HepG2 (cell line): Measurements from ENCODE around the gene CPNE5. TPM values are rescaled to one million over a fixed set of nuclear protein-coding genes. Genes with fewer than 3 reads are reported as not detected.
A peak's percentile ranks its signal among the peaks of the same experiment; 100 is the strongest.

Experiments used
- ATAC-seq: fragments of 200-7000 bp; cut with Tn5 transposase; 3 replicates; pipeline ENCODE4 v1.9.1; 2020; ENCODE audit warnings: mild to moderate bottlenecking, moderate library complexity
- BruUV-seq: library from RNA; stranded (reverse); fragments of 400-500 nt; replicated peaks from 2 replicates; lab custom pipeline; 2021; lab: Mats Ljungman, UMichigan
- CTCF ChIA-PET: fragments of 300-600 bp; formaldehyde crosslinking; extraction: SDS; loops from one replicate; lab custom pipeline; 2021; ENCODE audit warnings: low total read pairs, inconsistent platforms, low intra/inter-chr PET ratio; lab: Yijun Ruan, JAX
- POLR2A ChIA-PET: fragments of 350-600 bp; sonication (Branson Sonifier 250); formaldehyde crosslinking; loops from one replicate; lab custom pipeline; 2020; ENCODE audit warnings: antibody characterized with exemption, inconsistent platforms; lab: Yijun Ruan, JAX
- DNase-seq: peaks from one replicate; pipeline ENCODE4 v3.0.0-alpha.2; 2015; ENCODE audit warnings: low spot score
- FAIRE-seq: peaks from 3 replicates; lab custom pipeline; 2011; peaks lifted over from hg19 to GRCh38; lab: Jason Lieb, UNC
- H2AFZ ChIP-seq: one replicate; pipeline ENCODE4 v1.6.1; 2011; ENCODE audit warnings: low read length, inconsistent platforms
- H3K27ac ChIP-seq: fragments of 300-600 bp; 3 replicates; pipeline ENCODE4 v1.8.0; 2011; ENCODE audit warnings: mixed run types, mild to moderate bottlenecking, mixed read lengths, low read length, inconsistent platforms; ENCODE audit not compliant: insufficient read depth; ENCODE audit errors: extremely low read length
- H3K27me3 ChIP-seq, 2 experiments: fragments of 200-600 bp in 1 of 2; 2 replicates in 1 of 2; 3 replicates in 1 of 2; pipeline versions ENCODE4 v1.6.0 to v1.8.0; 2011; ENCODE audit warnings: low read length in 2 of 2, mild to moderate bottlenecking in 2 of 2, moderate library complexity in 2 of 2, inconsistent platforms in 1 of 2; ENCODE audit not compliant: insufficient read depth in 2 of 2, control insufficient read depth in 1 of 2
- H3K36me3 ChIP-seq, 2 experiments: fragments of 200-600 bp in 1 of 2; replicated peaks in 1 of 2; 2 replicates in 1 of 2; 3 replicates in 1 of 2; pipeline versions ENCODE4 v1.5.1 to v1.8.0; 2011; ENCODE audit warnings: low read length in 2 of 2, inconsistent platforms in 1 of 2; ENCODE audit not compliant: insufficient read depth in 2 of 2, control insufficient read depth in 1 of 2
- H3K4me1 ChIP-seq: 2 replicates; pipeline ENCODE4 v1.5.1; 2012; ENCODE audit warnings: low read length, inconsistent platforms; ENCODE audit not compliant: insufficient read depth
- H3K4me2 ChIP-seq: 2 replicates; pipeline ENCODE4 v1.6.0; 2011; ENCODE audit warnings: low read depth, low read length, inconsistent platforms
- H3K4me3 ChIP-seq, 3 experiments: fragments of 200-600 bp in 1 of 3; sonication (generic), shearing (Covaris generic) in 1 of 3; replicated peaks in 1 of 3; 2 replicates each; pipeline ENCODE4 v1.5.1; 2011 to 2016; ENCODE audit warnings: low read length in 3 of 3, inconsistent platforms in 2 of 3, low read depth in 2 of 3, mild to moderate bottlenecking in 2 of 3, control low read depth in 1 of 3, mixed read lengths in 1 of 3; ENCODE audit not compliant: insufficient read depth in 1 of 3
- H3K79me2 ChIP-seq: one replicate; pipeline ENCODE4 v1.6.1; 2011; ENCODE audit warnings: low read length, inconsistent platforms; ENCODE audit not compliant: insufficient read depth
- H3K9ac ChIP-seq: 2 replicates; pipeline ENCODE4 v1.6.0; 2011; ENCODE audit warnings: mild to moderate bottlenecking, low read depth, low read length, inconsistent platforms; ENCODE audit not compliant: insufficient read depth
- H3K9me3 ChIP-seq: 2 replicates; pipeline ENCODE4 v1.5.1; 2012; ENCODE audit warnings: mild to moderate bottlenecking, low read length
- H4K20me1 ChIP-seq: 2 replicates; pipeline ENCODE4 v1.6.0; 2011; ENCODE audit warnings: inconsistent platforms, mild to moderate bottlenecking, low read length, moderate library complexity; ENCODE audit not compliant: insufficient read depth
- HES4 ChIP-seq: sonication (generic); formaldehyde crosslinking; IDR thresholded peaks from 2 replicates; pipeline ENCODE4 v1.9.0; 2021; ENCODE audit warnings: mild to moderate bottlenecking, missing genetic modification reagents, borderline replicate concordance
- HIVEP1 ChIP-seq: sonication (generic); formaldehyde crosslinking; IDR thresholded peaks from 2 replicates; pipeline ENCODE4 v1.4.0; 2020; ENCODE audit warnings: mild to moderate bottlenecking, missing genetic modification reagents
- HNRNPH1 ChIP-seq: fragments of 200-400 bp; formaldehyde crosslinking; optimal IDR thresholded peaks from 2 replicates; pipeline ENCODE3; 2017; ENCODE audit warnings: mild to moderate bottlenecking, low read depth, low read length
- RBM39 ChIP-seq: fragments of 200-400 bp; formaldehyde crosslinking; IDR thresholded peaks from one replicate; pipeline ENCODE4 v1.6.1; 2018; ENCODE audit warnings: antibody characterized with exemption, mild to moderate bottlenecking, low read depth, low read length; ENCODE audit not compliant: poor library complexity, severe bottlenecking
- SAFB2 ChIP-seq: sonication (generic); formaldehyde crosslinking; IDR thresholded peaks from 2 replicates; pipeline ENCODE4 v1.5.1; 2020; ENCODE audit warnings: missing genetic modification reagents, low read depth, mild to moderate bottlenecking, borderline replicate concordance
- ZBTB3 ChIP-seq: sonication (generic); formaldehyde crosslinking; IDR thresholded peaks from 2 replicates; pipeline ENCODE4 v1.4.0; 2020; ENCODE audit warnings: low read depth, mild to moderate bottlenecking, moderate library complexity, missing genetic modification reagents, borderline replicate concordance
- ZKSCAN5 ChIP-seq: sonication (generic); formaldehyde crosslinking; IDR thresholded peaks from 2 replicates; pipeline ENCODE4 v1.5.1; 2020; ENCODE audit warnings: mild to moderate bottlenecking, missing genetic modification reagents
- ZNF136 ChIP-seq: sonication (generic); formaldehyde crosslinking; IDR thresholded peaks from 2 replicates; pipeline ENCODE4 v1.8.1; 2022; ENCODE audit warnings: low read depth, mild to moderate bottlenecking, moderate library complexity, missing genetic modification reagents
- ZNF7 ChIP-seq: IDR thresholded peaks from 2 replicates; pipeline ENCODE4 v1.6.1; 2016; ENCODE audit warnings: missing biosample characterization, missing genetic modification reagents
- WGBS: methylation state at CpG from one replicate; pipeline ENCODE4 v1.1.6; 2017; ENCODE audit warnings: low lambda C conversion rate; 5-methylcytosine and 5-hydroxymethylcytosine counted together
- in situ Hi-C: cut with HindIII; loops from 2 replicates; pipeline ENCODE4 v1.10.0; 2017; ENCODE audit warnings: low pct_unique_long_range_greater_than_20kb; ENCODE audit not compliant: extremely low pct_ligation_motif_present
- intact Hi-C: fragments of 100-400 bp; cut with micrococcal nuclease; formaldehyde crosslinking; loops from one replicate; pipeline ENCODE4 v1.10.0; 2022; ENCODE audit not compliant: unreplicated experiment
- polyA plus RNA-seq, 8 experiments: library from polyadenylated mRNA; depleted of rRNA in 3 of 8; stranded (reverse) in 7 of 8; unstranded in 1 of 8; fragments of >200 nt; fragmentation: Illumina TruSeq in 4 of 8; extraction: Trizol in 4 of 8; gene quantifications; 2 replicates each; pipeline versions ENCODE4 v1.2.1 to v1.2.3, GENCODE V29; 2011 to 2016; ENCODE audit warnings: low read depth in 4 of 8, missing spikeins in 1 of 8, mixed read lengths in 1 of 8; ENCODE audit not compliant: insufficient read depth in 1 of 8
- total RNA-seq, 5 experiments: library from RNA; depleted of rRNA; stranded (reverse); fragments of >200 nt; fragmentation: Illumina TruSeq; extraction: Trizol; gene quantifications; 2 replicates each; pipeline ENCODE4 v1.2.3, GENCODE V29; 2016; ENCODE audit warnings: low read depth in 1 of 5
- TF ChIP-seq, protein P1 (sequence below): IDR thresholded peaks from 2 replicates; pipeline ENCODE4 v1.6.1; 2016; ENCODE audit warnings: control low read depth

Gene CPNE5
- total and polyA plus RNA-seq, 2 of the 13 experiments (the other 11 are each of a cell fraction or from before 2014, with no cell fraction given), result 0.16 TPM; not detected in 1

DNA sequence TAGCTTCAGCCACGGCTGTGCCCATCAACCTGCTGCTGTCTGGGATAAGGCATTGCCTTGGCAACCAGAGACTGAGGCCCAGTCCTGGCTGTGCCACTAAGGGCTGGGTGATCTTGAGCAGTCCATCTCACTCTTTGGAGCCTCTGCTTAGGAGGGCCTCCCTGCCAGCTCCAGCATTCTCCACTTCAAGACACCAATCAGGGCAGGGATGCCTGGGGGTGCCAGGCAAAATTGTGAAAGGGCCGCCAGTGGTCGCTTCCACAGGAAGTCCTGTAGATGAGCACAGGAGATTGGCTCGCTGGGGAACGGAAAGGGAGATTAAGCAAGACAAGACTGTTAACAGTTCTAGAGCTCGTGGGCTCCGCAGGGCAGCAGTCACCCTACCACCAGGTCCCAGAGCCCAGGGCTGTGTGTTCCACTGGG is 141.8 kb downstream of the CPNE5 start, which contains the start of gene RAB44:
Gene RAB44, plus strand, starts transcription at position 346 of the 423 bp plus-strand sequence. CDS start 6,410 bp downstream, outside the sequence.
- H3K4me1 ChIP-seq, result peaks cover 7% of the 10 kb centered on the region
- no peak within 1 kb of the TSS for H3K4me2 ChIP-seq
- no peak within 1 kb of the TSS for H3K27ac ChIP-seq
- no peak for FAIRE-seq
- 35% methylated on average over 7 of the region's 7 CpGs for WGBS
- H3K9me3 ChIP-seq, result no peaks in the 10 kb centered on the region
- intact Hi-C loops, result no loop called here
- 0 out of 2 replicates have a peak, but pooled peaks have one; percentile 30 for TF ChIP-seq HIVEP1 (CRISPR knock-in tag)
- TF ChIP-seq ZNF136 (CRISPR knock-in tag), result no peak
- ChIA-PET CTCF (no interaction called here), POLR2A (no interaction called here)
- no peaks in the 10 kb centered on the region for H4K20me1 ChIP-seq
- no TSS peak for BruUV-seq
- in situ Hi-C loops, result no loop called here
- H3K36me3 ChIP-seq, result no peaks in the 10 kb centered on the region
- H3K79me2 ChIP-seq, result no peaks in the 10 kb centered on the region
- no peak within 1 kb of the TSS for H3K9ac ChIP-seq
- ATAC-seq, result no peak
- no peak within 1 kb of the TSS for H2AFZ ChIP-seq
- H3K27me3 ChIP-seq, result peaks cover 7 to 67% of the 10 kb centered on the region in 2 experiments; a peak in 4 of 5 replicates
- no peak within 1 kb of the TSS for H3K4me3 ChIP-seq
- no peak for DNase-seq

DNA sequence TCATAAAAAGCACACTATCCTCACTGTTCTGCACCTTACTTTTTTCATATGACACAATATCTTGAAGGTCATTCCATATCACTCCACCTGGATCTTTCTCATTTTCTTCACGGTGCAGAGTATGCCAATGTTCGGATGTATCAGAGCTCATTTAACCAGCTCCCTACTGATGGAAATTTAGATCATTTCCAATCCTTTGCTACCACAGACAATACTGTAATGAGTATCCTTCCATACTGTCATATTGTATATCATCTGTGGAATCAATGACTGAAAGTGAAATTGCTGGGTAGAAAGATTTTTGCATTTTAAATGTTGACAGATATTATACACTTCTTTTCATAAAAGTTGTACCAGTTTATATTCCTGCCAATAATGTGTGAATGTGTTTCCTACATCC is 143.8 kb downstream of the CPNE5 start:
- CTCF ChIA-PET, result no interaction called here
- TF ChIP-seq ZBTB3 (CRISPR knock-in tag) (no peak), SAFB2 (CRISPR knock-in tag) (no peak), ZKSCAN5 (no peak), HNRNPH1 (no peak), HES4 (CRISPR knock-in tag) (no peak), ZNF7 (CRISPR knock-in tag) (no peak), RBM39 (no peak)
- TF ChIP-seq, protein P1, sequence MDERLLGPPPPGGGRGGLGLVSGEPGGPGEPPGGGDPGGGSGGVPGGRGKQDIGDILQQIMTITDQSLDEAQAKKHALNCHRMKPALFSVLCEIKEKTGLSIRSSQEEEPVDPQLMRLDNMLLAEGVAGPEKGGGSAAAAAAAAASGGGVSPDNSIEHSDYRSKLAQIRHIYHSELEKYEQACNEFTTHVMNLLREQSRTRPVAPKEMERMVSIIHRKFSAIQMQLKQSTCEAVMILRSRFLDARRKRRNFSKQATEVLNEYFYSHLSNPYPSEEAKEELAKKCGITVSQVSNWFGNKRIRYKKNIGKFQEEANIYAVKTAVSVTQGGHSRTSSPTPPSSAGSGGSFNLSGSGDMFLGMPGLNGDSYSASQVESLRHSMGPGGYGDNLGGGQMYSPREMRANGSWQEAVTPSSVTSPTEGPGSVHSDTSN (CRISPR knock-in tag), result no peak
- no peaks in the 10 kb centered on the region for H3K79me2 ChIP-seq
- H3K36me3 ChIP-seq, result no peaks in the 10 kb centered on the region
- H3K9ac ChIP-seq, result no peak overlapping the region
- H3K27me3 ChIP-seq, result peaks cover 10 to 75% of the 10 kb centered on the region in 2 experiments; a peak in 4 of 5 replicates
- H3K9me3 ChIP-seq, result no peaks in the 10 kb centered on the region
- H4K20me1 ChIP-seq, result no peaks in the 10 kb centered on the region
- H3K4me1 ChIP-seq, result peaks cover 7% of the 10 kb centered on the region
- DNase-seq (no peak), FAIRE-seq (no peak), ATAC-seq (no peak)
- no peak overlapping the region for H2AFZ ChIP-seq
- POLR2A ChIA-PET, result no interaction called here
- BruUV-seq, result no TSS peak
- no peak overlapping the region for H3K4me2 ChIP-seq
- WGBS, result 23% methylated on average over 2 of the region's 2 CpGs
- H3K4me3 ChIP-seq, result no peak overlapping the region
- no peak overlapping the region for H3K27ac ChIP-seq
- in situ Hi-C loops (no loop called here), intact Hi-C loops (no loop called here)
